GM12878 (cell line): Measurements from ENCODE around the gene NRXN3. TPM values are rescaled to one million over a fixed set of nuclear protein-coding genes. Genes with fewer than 3 reads are reported as not detected.

ENCODE experiments used
- ATAC-seq: fragments of 200-7000 bp; cut with Tn5 transposase; 3 replicates; pipeline ENCODE4 v1.9.1; 2020; ENCODE audit warnings: mild to moderate bottlenecking, moderate library complexity
- BruUV-seq: library from RNA; stranded (reverse); fragments of 400-500 nt; replicated peaks from 2 replicates; lab custom pipeline; 2021; lab: Mats Ljungman, UMichigan
- CTCF ChIA-PET: fragments of 300-600 bp; sonication (Branson Sonifier 250); formaldehyde crosslinking; extraction: SDS; loops from one replicate; lab custom pipeline; 2021; ENCODE audit warnings: inconsistent platforms; lab: Yijun Ruan, JAX
- POLR2A ChIA-PET: fragments of 350-600 bp; formaldehyde crosslinking; extraction: SDS; loops from one replicate; lab custom pipeline; 2021; ENCODE audit warnings: inconsistent platforms; lab: Charles Lee
- RAD21 ChIA-PET: fragments of 300-600 bp; sonication (Branson Sonifier 250); formaldehyde crosslinking; loops from one replicate; lab custom pipeline; 2023; ENCODE audit warnings: antibody characterized with exemption; ENCODE audit not compliant: unreplicated experiment; lab: Charles Lee
- SMC1A ChIA-PET: fragments of 300-600 bp; sonication (Branson Sonifier 250); formaldehyde crosslinking; loops from one replicate; lab custom pipeline; 2023; ENCODE audit not compliant: unreplicated experiment, uncharacterized antibody; lab: Charles Lee
- DNase-seq: peaks from one replicate; pipeline ENCODE4 v3.0.0-alpha.2; 2011; ENCODE audit warnings: low read depth, low spot score
- FAIRE-seq: peaks from 3 replicates; lab custom pipeline; 2011; peaks lifted over from hg19 to GRCh38; lab: Jason Lieb, UNC
- H2AFZ ChIP-seq: 2 replicates; pipeline ENCODE4 v1.6.0; 2011; ENCODE audit warnings: low read depth, low read length, control low read depth; ENCODE audit not compliant: control insufficient read depth
- H3K27ac ChIP-seq: 2 replicates; pipeline ENCODE4 v1.5.1; 2011; ENCODE audit warnings: control low read depth; ENCODE audit not compliant: control insufficient read depth, insufficient read depth
- H3K27me3 ChIP-seq, 2 experiments: replicated peaks in 1 of 2; 2 replicates each; pipeline versions ENCODE4 v1.6.0 to v1.6.1; 2011; ENCODE audit warnings: low read length in 1 of 2; ENCODE audit not compliant: control insufficient read depth in 2 of 2, insufficient read depth in 2 of 2
- H3K36me3 ChIP-seq, 2 experiments: 2 replicates each; pipeline ENCODE4 v1.5.1; 2011; ENCODE audit warnings: low read length in 1 of 2; ENCODE audit not compliant: control insufficient read depth in 2 of 2, insufficient read depth in 2 of 2
- H3K4me1 ChIP-seq: 2 replicates; pipeline ENCODE4 v1.6.1; 2011; ENCODE audit warnings: mild to moderate bottlenecking, low read length, moderate library complexity, mixed read lengths; ENCODE audit not compliant: control insufficient read depth, insufficient read depth
- H3K4me2 ChIP-seq: 2 replicates; pipeline ENCODE4 v1.6.0; 2011; ENCODE audit warnings: control low read depth; ENCODE audit not compliant: control insufficient read depth, insufficient read depth
- H3K4me3 ChIP-seq: fragments of 200-600 bp; sonication (generic); 2 replicates; pipeline ENCODE4 v1.5.1; 2016
- H3K79me2 ChIP-seq: 2 replicates; pipeline ENCODE4 v1.6.0; 2011; ENCODE audit warnings: low read length; ENCODE audit not compliant: control insufficient read depth, insufficient read depth
- H3K9ac ChIP-seq: 2 replicates; pipeline ENCODE4 v1.8.0; 2011; ENCODE audit warnings: low read length, control low read depth, mixed read lengths; ENCODE audit not compliant: control insufficient read depth, insufficient read depth
- H3K9me3 ChIP-seq: replicated peaks from 3 replicates; pipeline ENCODE4 v1.5.1; 2011; ENCODE audit warnings: mild to moderate bottlenecking, low read length; ENCODE audit not compliant: control insufficient read depth, insufficient read depth
- H4K20me1 ChIP-seq: 2 replicates; pipeline ENCODE4 v1.6.0; 2011; ENCODE audit not compliant: control insufficient read depth, insufficient read depth
- POLR2AphosphoS5 ChIP-seq: IDR thresholded peaks from 2 replicates; pipeline ENCODE4 v1.6.1; 2011; ENCODE audit warnings: mild to moderate bottlenecking, low read length, inconsistent platforms
- SMARCA5 ChIP-seq: fragments of 450-650 bp; IDR thresholded peaks from 2 replicates; pipeline ENCODE4 v1.6.1; 2017; ENCODE audit warnings: mild to moderate bottlenecking
- SREBF2 ChIP-seq: IDR thresholded peaks from 2 replicates; pipeline ENCODE4 v1.6.1; 2012; ENCODE audit warnings: mild to moderate bottlenecking, low read length
- STAT3 ChIP-seq: IDR thresholded peaks from 2 replicates; pipeline ENCODE4 v1.6.1; 2011; ENCODE audit warnings: low read depth, low read length, improper control_type of control experiment
- SUZ12 ChIP-seq: fragments of 200-600 bp; sonication (generic); IDR thresholded peaks from one replicate; pipeline ENCODE4 v1.6.1; 2018; ENCODE audit warnings: antibody characterized with exemption, mild to moderate bottlenecking; ENCODE audit not compliant: unreplicated experiment
- TCF12 ChIP-seq: IDR thresholded peaks from 2 replicates; pipeline ENCODE4 v1.6.1; 2011; ENCODE audit warnings: low read depth, mild to moderate bottlenecking, low read length
- YY1 ChIP-seq: IDR thresholded peaks from 2 replicates; pipeline ENCODE4 v1.6.1; 2011; ENCODE audit warnings: low read depth, mild to moderate bottlenecking, low read length
- WGBS: methylation state at CpG from one replicate; pipeline ENCODE4 v1.1.6; 2016; ENCODE audit warnings: low lambda C conversion rate; ENCODE audit not compliant: insufficient replicate concordance, insufficient coverage; ENCODE audit errors: missing lambda C conversion rate; 5-methylcytosine and 5-hydroxymethylcytosine counted together
- in situ Hi-C: fragments of 300-500 bp; cut with MboI; formaldehyde crosslinking; loops from 9 replicates; pipeline ENCODE4 v1.14.3; 2018; ENCODE audit warnings: mixed read lengths
- intact Hi-C: fragments of 100-400 bp; cut with micrococcal nuclease; formaldehyde crosslinking; loops from one replicate; pipeline ENCODE4 v1.14.2; 2022; ENCODE audit not compliant: unreplicated experiment
- polyA plus RNA-seq, 11 experiments: library from polyadenylated mRNA; depleted of rRNA in 4 of 11; unstranded in 6 of 11; stranded (reverse) in 5 of 11; fragments of >200 nt; fragmentation: Nextera tagmentation in 4 of 11; fragmentation: Illumina TruSeq in 1 of 11; extraction: Ambion mirVana in 4 of 11; extraction: Trizol in 1 of 11; gene quantifications; 1 replicate in 1 of 11; 2 replicates in 10 of 11; pipeline versions ENCODE4 v1.2.1 to v1.2.3, GENCODE V29; 2011 to 2016; ENCODE audit warnings: inconsistent platforms in 2 of 11, missing spikeins in 2 of 11, low read depth in 1 of 11
- total RNA-seq, 4 experiments: library from RNA; depleted of rRNA in 3 of 4; stranded (reverse); fragments of >200 nt in 3 of 4; fragmentation: Illumina TruSeq in 1 of 4; extraction: Trizol in 1 of 4; gene quantifications; 2 replicates each; pipeline versions ENCODE4 v1.2.1 to v1.2.3, GENCODE V29; 2013 to 2021
- TF ChIP-seq, protein P1 (sequence below): fragments of 450-650 bp; IDR thresholded peaks from 2 replicates; pipeline ENCODE4 v1.6.1; 2017; ENCODE audit warnings: borderline replicate concordance
- TF ChIP-seq, protein P2 (sequence below): fragments of 450-650 bp; formaldehyde crosslinking; IDR thresholded peaks from 2 replicates; pipeline ENCODE4 v1.4.0; 2022; ENCODE audit warnings: mild to moderate bottlenecking, moderate library complexity
- TF ChIP-seq, protein P3 (sequence below): IDR thresholded peaks from 2 replicates; pipeline ENCODE4 v1.6.1; 2012; ENCODE audit warnings: low read depth, low read length, improper control_type of control experiment

NRXN3 gene
- total and polyA plus RNA-seq, 10 of the 15 experiments (the other 5 are each of a cell fraction or from before 2014, with no cell fraction given), result 0.52 to 3.3 (median 1.4) TPM

DNA sequence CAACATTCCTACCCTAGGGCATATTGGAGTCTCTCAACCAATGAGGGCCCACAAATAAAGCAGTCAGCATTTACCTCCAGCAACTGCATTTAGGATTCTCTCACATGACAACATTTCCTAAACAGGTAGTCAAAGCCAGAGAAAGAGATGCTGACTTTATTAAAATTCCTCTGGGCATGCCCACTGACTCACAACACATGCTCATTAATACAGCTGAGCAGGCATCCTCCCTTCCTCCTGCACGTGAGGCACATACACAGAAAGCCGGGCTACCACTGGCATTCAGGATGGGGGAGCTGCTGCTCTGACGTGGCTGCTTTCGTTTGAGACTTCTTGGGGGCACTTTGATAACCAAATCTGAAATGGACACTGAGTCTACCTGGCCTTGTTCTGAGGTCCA, 174.1 kb downstream of the NRXN3 start (continued):
- TF ChIP-seq, protein P1, sequence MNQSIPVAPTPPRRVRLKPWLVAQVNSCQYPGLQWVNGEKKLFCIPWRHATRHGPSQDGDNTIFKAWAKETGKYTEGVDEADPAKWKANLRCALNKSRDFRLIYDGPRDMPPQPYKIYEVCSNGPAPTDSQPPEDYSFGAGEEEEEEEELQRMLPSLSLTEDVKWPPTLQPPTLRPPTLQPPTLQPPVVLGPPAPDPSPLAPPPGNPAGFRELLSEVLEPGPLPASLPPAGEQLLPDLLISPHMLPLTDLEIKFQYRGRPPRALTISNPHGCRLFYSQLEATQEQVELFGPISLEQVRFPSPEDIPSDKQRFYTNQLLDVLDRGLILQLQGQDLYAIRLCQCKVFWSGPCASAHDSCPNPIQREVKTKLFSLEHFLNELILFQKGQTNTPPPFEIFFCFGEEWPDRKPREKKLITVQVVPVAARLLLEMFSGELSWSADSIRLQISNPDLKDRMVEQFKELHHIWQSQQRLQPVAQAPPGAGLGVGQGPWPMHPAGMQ, result no peak
- no peak for TF ChIP-seq POLR2AphosphoS5

DNA sequence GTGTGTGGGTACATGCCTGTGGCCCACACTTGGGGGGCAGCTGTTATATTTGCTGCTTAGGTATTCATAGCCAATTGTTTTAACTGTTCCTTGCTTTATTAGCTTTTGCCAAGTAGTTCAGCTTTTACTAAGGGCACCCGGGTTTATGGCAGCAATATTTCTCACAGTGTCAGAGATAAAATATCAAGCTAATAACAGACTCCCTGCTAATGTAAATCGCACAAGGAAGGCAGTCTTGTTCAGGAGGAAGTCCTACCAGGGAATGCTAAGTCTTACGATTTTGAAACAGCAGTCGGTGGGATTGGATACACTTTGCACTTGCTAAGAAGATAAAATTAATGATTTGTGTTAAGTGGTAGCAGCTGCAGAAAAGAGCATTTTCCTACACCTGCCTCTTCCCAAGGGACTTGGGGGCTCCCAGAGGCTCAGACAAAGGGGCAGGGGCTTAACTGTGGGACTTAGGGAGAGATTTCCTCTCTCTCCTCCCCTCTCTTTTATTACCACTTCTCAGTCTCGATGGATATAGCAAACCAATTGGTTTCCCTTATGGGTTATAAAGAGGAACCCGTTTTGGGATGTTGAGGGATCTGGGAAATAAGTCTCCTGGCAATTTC, 175.1 kb downstream of the NRXN3 start:
- Histone ChIP-seq H3K4me2 (no peak overlapping the region), H3K9me3 (no peaks in the 10 kb centered on the region), H3K4me3 (no peak overlapping the region), H3K27ac (no peak overlapping the region), H3K9ac (no peak overlapping the region), H3K27me3 (no peaks in the 10 kb centered on the region), H3K79me2 (no peaks in the 10 kb centered on the region), H2AFZ (no peak overlapping the region), H4K20me1 (no peaks in the 10 kb centered on the region), H3K4me1 (no peaks in the 10 kb centered on the region), H3K36me3 (no peaks in the 10 kb centered on the region)
- DNase-seq, result no peak
- no peak for ATAC-seq
- BruUV-seq, result no TSS peak
- SMC1A ChIA-PET, result no interaction called here
- WGBS, result 32% methylated on average over 6 of the region's 6 CpGs
- POLR2A ChIA-PET, result no interaction called here
- CTCF ChIA-PET, result no interaction called here
- intact Hi-C loops, result no loop called here
- in situ Hi-C loops, result no loop called here
- TF ChIP-seq YY1, result no peak
- TF ChIP-seq, protein P2, sequence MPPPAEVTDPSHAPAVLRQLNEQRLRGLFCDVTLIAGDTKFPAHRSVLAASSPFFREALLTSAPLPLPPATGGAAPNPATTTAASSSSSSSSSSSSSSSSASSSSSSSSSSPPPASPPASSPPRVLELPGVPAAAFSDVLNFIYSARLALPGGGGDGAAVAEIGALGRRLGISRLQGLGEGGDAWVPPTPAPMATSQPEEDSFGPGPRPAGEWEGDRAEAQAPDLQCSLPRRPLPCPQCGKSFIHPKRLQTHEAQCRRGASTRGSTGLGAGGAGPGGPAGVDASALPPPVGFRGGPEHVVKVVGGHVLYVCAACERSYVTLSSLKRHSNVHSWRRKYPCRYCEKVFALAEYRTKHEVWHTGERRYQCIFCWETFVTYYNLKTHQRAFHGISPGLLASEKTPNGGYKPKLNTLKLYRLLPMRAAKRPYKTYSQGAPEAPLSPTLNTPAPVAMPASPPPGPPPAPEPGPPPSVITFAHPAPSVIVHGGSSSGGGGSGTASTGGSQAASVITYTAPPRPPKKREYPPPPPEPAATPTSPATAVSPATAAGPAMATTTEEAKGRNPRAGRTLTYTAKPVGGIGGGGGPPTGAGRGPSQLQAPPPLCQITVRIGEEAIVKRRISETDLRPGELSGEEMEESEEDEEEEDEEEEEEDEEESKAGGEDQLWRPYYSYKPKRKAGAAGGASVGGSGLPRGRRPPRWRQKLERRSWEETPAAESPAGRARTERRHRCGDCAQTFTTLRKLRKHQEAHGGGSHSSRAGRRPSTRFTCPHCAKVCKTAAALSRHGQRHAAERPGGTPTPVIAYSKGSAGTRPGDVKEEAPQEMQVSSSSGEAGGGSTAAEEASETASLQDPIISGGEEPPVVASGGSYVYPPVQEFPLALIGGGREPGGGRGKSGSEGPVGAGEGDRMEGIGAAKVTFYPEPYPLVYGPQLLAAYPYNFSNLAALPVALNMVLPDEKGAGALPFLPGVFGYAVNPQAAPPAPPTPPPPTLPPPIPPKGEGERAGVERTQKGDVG (CRISPR knock-in tag), result no peak
- TF ChIP-seq SUZ12, result no peak
- TF ChIP-seq, protein P3, sequence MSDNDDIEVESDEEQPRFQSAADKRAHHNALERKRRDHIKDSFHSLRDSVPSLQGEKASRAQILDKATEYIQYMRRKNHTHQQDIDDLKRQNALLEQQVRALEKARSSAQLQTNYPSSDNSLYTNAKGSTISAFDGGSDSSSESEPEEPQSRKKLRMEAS, result no peak
- no peak for TF ChIP-seq SREBF2
- no peak for TF ChIP-seq STAT3
- no peak for TF ChIP-seq TCF12
- TF ChIP-seq SMARCA5, result no peak
- RAD21 ChIA-PET, result no interaction called here
- FAIRE-seq, result no peak
